MCF 10A (cell line): ENCODE data around the gene DMBT1. TPM values are rescaled to one million over a fixed set of nuclear protein-coding genes. Genes with fewer than 3 reads are reported as not detected.

Source experiments
- Bru-seq: library from RNA; stranded (reverse); fragments of 400-500 nt; gene quantifications from one replicate; lab custom pipeline; 2021; lab: Mats Ljungman, UMichigan
- BruChase-seq, 2 experiments: library from RNA; stranded (reverse); fragments of 400-500 nt; gene quantifications; one replicate each; lab custom pipeline; 2021; lab: Mats Ljungman, UMichigan
- BruUV-seq: library from RNA; stranded (reverse); fragments of 400-500 nt; replicated peaks from 2 replicates; lab custom pipeline; 2021; lab: Mats Ljungman, UMichigan
- CTCF ChIA-PET: fragments of 300-600 bp; sonication (Branson Sonifier 250); formaldehyde crosslinking; extraction: SDS; loops from one replicate; lab custom pipeline; 2021; ENCODE audit warnings: antibody characterized with exemption, inconsistent platforms; lab: Yijun Ruan, JAX
- POLR2A ChIA-PET: fragments of 300-600, 350-650 bp; sonication (Branson Sonifier 250); formaldehyde crosslinking; extraction: SDS; loops from one replicate; lab custom pipeline; 2020; ENCODE audit warnings: antibody characterized with exemption, inconsistent platforms; lab: Yijun Ruan, JAX
- DNase-seq: peaks from one replicate; pipeline ENCODE4 v3.0.0-alpha.2; 2018; ENCODE audit not compliant: unreplicated experiment
- H3K27ac Mint-ChIP-seq: one replicate; pipeline ENCODE4 v1.8.0; 2022; ENCODE audit warnings: mild to moderate bottlenecking, low read depth, mixed read lengths; ENCODE audit not compliant: unreplicated experiment
- H3K27me3 Mint-ChIP-seq: one replicate; pipeline ENCODE4 v1.8.0; 2022; ENCODE audit warnings: mixed read lengths; ENCODE audit not compliant: insufficient read depth, unreplicated experiment
- H3K36me3 Mint-ChIP-seq: one replicate; pipeline ENCODE4 v1.8.0; 2022; ENCODE audit warnings: mild to moderate bottlenecking, moderate library complexity, mixed read lengths; ENCODE audit not compliant: insufficient read depth, unreplicated experiment
- H3K4me1 Mint-ChIP-seq: one replicate; pipeline ENCODE4 v1.8.0; 2022; ENCODE audit warnings: mixed read lengths; ENCODE audit not compliant: insufficient read depth, unreplicated experiment
- H3K4me3 Mint-ChIP-seq: one replicate; pipeline ENCODE4 v1.8.0; 2022; ENCODE audit warnings: mild to moderate bottlenecking, moderate library complexity, mixed read lengths; ENCODE audit not compliant: unreplicated experiment
- H3K9me3 Mint-ChIP-seq: one replicate; pipeline ENCODE4 v1.8.0; 2022; ENCODE audit warnings: mixed read lengths; ENCODE audit not compliant: unreplicated experiment
- CTCF ChIP-seq: fragments of 200-600 bp; IDR thresholded peaks from one replicate; pipeline ENCODE4 v1.8.0; 2022; ENCODE audit warnings: antibody characterized with exemption, mild to moderate bottlenecking; ENCODE audit not compliant: unreplicated experiment
- intact Hi-C: fragments of 100-400 bp; cut with micrococcal nuclease; formaldehyde crosslinking; loops from 2 replicates; pipeline ENCODE4 v1.14.1; 2022
- long read RNA-seq: library from polyadenylated mRNA; stranded (forward); transcript quantifications from one replicate; pipeline ENCODE4 v2.0.0, GENCODE V29; 2022
- total RNA-seq: library from RNA; stranded (reverse); gene quantifications from 2 replicates; pipeline ENCODE4 v1.2.3, GENCODE V29; 2022

DMBT1 gene
- 4.4 and 7.6 TPM in 2 replicates for total RNA-seq
- Bru-seq, nascent RNA = percentile 40 among the genes with signal in this experiment
- BruChase-seq, experiment 1, labeled RNA remaining after a 6-hour chase = percentile 30 among the genes with signal in this experiment
- percentile 30 among the genes with signal in this experiment for BruChase-seq, experiment 2, labeled RNA remaining after a 2-hour chase
- long read RNA-seq, partial matches to known transcripts = 0 of 1 reads
- long read RNA-seq, other reads (novel, unspliced or antisense) = 1 of 1 reads

DNA sequence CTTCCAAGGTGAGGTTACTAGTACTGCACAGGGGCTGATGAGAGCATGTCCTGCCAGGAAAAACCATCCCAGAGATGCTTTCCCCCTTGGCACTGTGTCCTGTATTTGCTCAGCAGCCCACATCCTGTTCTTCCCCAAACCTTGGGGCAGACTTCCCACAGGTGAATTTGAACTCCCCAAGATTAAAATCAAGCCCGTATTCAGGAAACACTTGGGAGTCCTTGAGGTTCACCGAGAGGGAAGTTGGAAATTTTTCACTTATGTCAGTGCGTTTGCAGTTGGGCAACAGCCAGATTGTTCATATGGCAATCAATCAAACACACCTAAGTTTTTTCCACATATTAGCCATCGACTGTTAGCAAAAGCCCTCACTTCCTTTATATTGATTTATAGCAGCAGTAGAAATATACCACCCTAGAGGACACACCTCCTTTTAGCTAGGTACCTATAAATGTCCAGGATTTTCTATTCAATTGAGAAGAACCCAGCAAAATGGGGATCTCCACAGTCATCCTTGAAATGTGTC, at the start of gene DMBT1:
DMBT1 (plus strand) TSS at position 476 of the 526 bp plus-strand sequence; CDS start at position 493, 17 bp downstream.
- intact Hi-C loops = no loop called here
- POLR2A ChIA-PET = interaction anchor here (1.2 to 1.5 kb wide), 2 partner anchors 38 to 92 kb away, joined by 4 read pairs; no protein-coding TSS in a partner anchor
- Mint-ChIP-seq H3K9me3 (no peaks in the 10 kb centered on the region), H3K27me3 (no peaks in the 10 kb centered on the region), H3K27ac (no peak within 1 kb of the TSS), H3K36me3 (no peaks in the 10 kb centered on the region), H3K4me1 (peaks cover 22% of the 10 kb centered on the region), H3K4me3 (no peak within 1 kb of the TSS)
- no peak for TF ChIP-seq CTCF
- CTCF ChIA-PET = no interaction called here
- no TSS peak for BruUV-seq
- DNase-seq = peak; percentile 33

DNA sequence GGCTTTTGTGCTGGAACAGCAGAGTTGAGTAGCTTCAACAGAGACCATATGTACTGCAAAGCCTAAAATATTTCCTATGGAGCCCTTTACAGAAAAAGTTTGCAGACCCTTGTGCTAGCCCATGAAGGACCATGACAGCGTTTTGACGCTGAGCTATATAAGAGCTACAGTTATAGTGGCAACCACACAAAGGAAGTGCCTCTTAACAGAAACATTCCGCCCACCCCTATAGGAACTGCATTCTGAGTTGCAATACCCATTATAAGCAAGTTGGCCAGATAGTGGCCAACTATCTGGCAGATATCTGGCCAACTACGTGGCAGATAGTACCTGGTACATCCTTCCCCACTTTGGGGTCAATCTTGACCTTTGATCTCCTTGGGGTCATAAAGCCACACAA, 47.5 kb upstream of the DMBT1 start:
- no peak overlapping the region for H3K4me3 Mint-ChIP-seq
- no peaks in the 10 kb centered on the region for H3K27me3 Mint-ChIP-seq
- ChIA-PET CTCF (interaction anchor here (0.8 to 2.5 kb wide), 3 partner anchors 19 to 52 kb away, joined by 3 to 7 read pairs (median 3); no protein-coding TSS in a partner anchor), POLR2A (interaction anchor here (0.6 to 5.8 kb wide), 3 partner anchors 13 to 22 kb away, joined by 3 to 60 read pairs (median 22); no protein-coding TSS in a partner anchor)
- H3K27ac Mint-ChIP-seq = no peak overlapping the region
- intact Hi-C loops = loop anchor here (5.0 kb wide), 1 partner anchor 54 kb away; no protein-coding TSS in a partner anchor
- no peak for TF ChIP-seq CTCF
- no peaks in the 10 kb centered on the region for H3K9me3 Mint-ChIP-seq
- H3K4me1 Mint-ChIP-seq = peaks cover 25% of the 10 kb centered on the region
- H3K36me3 Mint-ChIP-seq = peaks cover 85% of the 10 kb centered on the region
- no TSS peak for BruUV-seq
- no peak for DNase-seq

- DNase-seq = no peak
- H3K27ac Mint-ChIP-seq = no peak overlapping the region
These were observed 46.3 kb upstream of the DMBT1 start for GRCh38 chr10:122514045-122514840.

More at GRCh38 chr10:122514045-122514840, 46.3 kb upstream of the DMBT1 start:
- Mint-ChIP-seq H3K4me3 (no peak overlapping the region), H3K9me3 (no peaks in the 10 kb centered on the region), H3K27me3 (no peaks in the 10 kb centered on the region), H3K36me3 (peaks cover 75% of the 10 kb centered on the region), H3K4me1 (peaks cover 21% of the 10 kb centered on the region)
- intact Hi-C loops = loop anchor here (5.0 kb wide), 1 partner anchor 53 kb away; no protein-coding TSS in a partner anchor
- POLR2A ChIA-PET = interaction anchor here (0.5 to 2.3 kb wide), 5 partner anchors 10 to 216 kb away, joined by 3 to 10 read pairs (median 4); partner anchors contain the start of gene PLEKHA1
- TF ChIP-seq CTCF = no peak
- CTCF ChIA-PET = interaction anchor here (0.9 to 3.4 kb wide), 3 partner anchors 19 to 51 kb away, joined by 3 to 25 read pairs (median 4); no protein-coding TSS in a partner anchor
- TSS peak; percentile 96 for BruUV-seq
